Testis (tissue), 3 donors: ENCODE results near the gene NDRG3. TPM values are rescaled to one million over a fixed set of nuclear protein-coding genes. Genes with fewer than 3 reads are reported as not detected.

Source experiments
- DNase-seq: peaks from one replicate; pipeline ENCODE4 v3.0.0-alpha.2; 2019
- H3K27ac ChIP-seq, 2 donors: fragments of 200-600 bp; sonication (generic); one replicate each; pipeline ENCODE4 v1.5.1; 2019
- H3K27me3 ChIP-seq: fragments of 200-600 bp; sonication (generic); one replicate; pipeline ENCODE4 v1.5.1; 2019
- H3K36me3 ChIP-seq: fragments of 200-600 bp; sonication (generic); one replicate; pipeline ENCODE4 v1.5.1; 2017; ENCODE audit warnings: low read depth; ENCODE audit errors: missing control alignments
- H3K4me1 ChIP-seq: fragments of 200-600 bp; sonication (generic); one replicate; pipeline ENCODE4 v1.5.1; 2019
- H3K4me3 ChIP-seq, 2 donors: fragments of 200-600 bp; sonication (generic); one replicate each; pipeline ENCODE4 v1.5.1; 2017 to 2019
- H3K9me3 ChIP-seq: fragments of 200-600 bp; sonication (generic); one replicate; pipeline ENCODE4 v1.5.1; 2017
- CTCF ChIP-seq, 3 experiments: fragments of 450-650 bp in 2 of 3; fragments of 200-600 bp in 1 of 3; sonication (generic) in 1 of 3; IDR thresholded peaks; one replicate each; pipeline ENCODE4 v1.5.1; 2016 to 2019; ENCODE audit warnings: antibody characterized with exemption in 3 of 3, mild to moderate bottlenecking in 2 of 3, moderate library complexity in 1 of 3
- POLR2A ChIP-seq: fragments of 450-650 bp; IDR thresholded peaks from one replicate; pipeline ENCODE4 v1.6.1; 2017; ENCODE audit warnings: antibody characterized with exemption, mild to moderate bottlenecking, moderate library complexity
- WGBS, 2 donors: methylation state at CpG; one replicate each; pipeline ENCODE4 v1.1.5; 2018; 5-methylcytosine and 5-hydroxymethylcytosine counted together
- intact Hi-C: fragments of 100-400 bp; cut with DNase I; formaldehyde crosslinking; loops from one replicate; pipeline ENCODE4 v1.15.1; 2023; ENCODE audit warnings: low total_unique reads
- polyA plus RNA-seq: library from polyadenylated mRNA; stranded (reverse); fragments of 350-450 nt; fragmentation: Illumina TruSeq; extraction: RNeasy Lipid Tissue Mini Kit (QIAGEN cat#74804); gene quantifications from one replicate; pipeline ENCODE4 v1.2.3, GENCODE V29; 2014; ENCODE audit warnings: low read depth, low replicate concordance; ENCODE audit not compliant: insufficient read depth
- total RNA-seq, 2 donors: library from RNA; depleted of rRNA; stranded (reverse); fragments of >200 nt; gene quantifications; one replicate each; pipeline ENCODE4 v1.2.3, GENCODE V29; 2016

The NDRG3 gene
- total and polyA plus RNA-seq, 3 donors from 2014 or later = 65.3 to 202 (median 70.7) TPM

- no peaks in the 10 kb centered on the region for H3K27me3 ChIP-seq
- no peak overlapping the region for H3K27ac ChIP-seq
- H3K4me1 ChIP-seq = no peaks in the 10 kb centered on the region
- H3K36me3 ChIP-seq = no peaks in the 10 kb centered on the region
- no peak overlapping the region for H3K4me3 ChIP-seq
- no peak for DNase-seq
- intact Hi-C loops = no loop called here
- WGBS, 2 donors = 83 to 90% methylated on average over 2 of the region's 2 CpGs
- TF ChIP-seq POLR2A (no peak), CTCF (IDR thresholded peaks at IDR 0.05) (no peak)
- no peaks in the 10 kb centered on the region for H3K9me3 ChIP-seq
These were observed 82.9 kb downstream of the NDRG3 start for GRCh38 chr20:36663031-36663430.

GRCh38 chr20:36658300-36658699 is 87.6 kb downstream of the NDRG3 start:
- TF ChIP-seq POLR2A = no peak
- no peak for TF ChIP-seq CTCF (IDR thresholded peaks at IDR 0.05)
- intact Hi-C loops = no loop called here
- DNase-seq = no peak
- Histone ChIP-seq H3K4me3 (no peak overlapping the region), H3K36me3 (no peaks in the 10 kb centered on the region), H3K27ac (no peak overlapping the region), H3K4me1 (no peaks in the 10 kb centered on the region), H3K27me3 (no peaks in the 10 kb centered on the region), H3K9me3 (no peaks in the 10 kb centered on the region)
- 86 to 91% methylated on average over 3 of the region's 3 CpGs for WGBS, 2 donors

GRCh38 chr20:36656733-36657132 is 89.2 kb downstream of the NDRG3 start:
- Histone ChIP-seq H3K27me3 (no peaks in the 10 kb centered on the region), H3K36me3 (no peaks in the 10 kb centered on the region)
- 54 to 70% methylated on average over 4 of the region's 4 CpGs for WGBS, 2 donors

GRCh38 chr20:36655004-36655403 is 90.9 kb downstream of the NDRG3 start:
- intact Hi-C loops = no loop called here
- no peaks in the 10 kb centered on the region for H3K9me3 ChIP-seq
- H3K4me3 ChIP-seq = no peak overlapping the region
- no peaks in the 10 kb centered on the region for H3K36me3 ChIP-seq
- no peak overlapping the region for H3K27ac ChIP-seq
- DNase-seq = no peak
- no peaks in the 10 kb centered on the region for H3K4me1 ChIP-seq
- no peaks in the 10 kb centered on the region for H3K27me3 ChIP-seq
- TF ChIP-seq CTCF (IDR thresholded peaks at IDR 0.05) (no peak), POLR2A (no peak)
- 96 to 98% methylated on average over 3 of the region's 3 CpGs for WGBS, 2 donors

More at GRCh38 chr20:36656733-36657132, 89.2 kb downstream of the NDRG3 start:
- no peaks in the 10 kb centered on the region for H3K4me1 ChIP-seq
- H3K4me3 ChIP-seq = no peak overlapping the region
- no peak for DNase-seq
- TF ChIP-seq POLR2A (no peak), CTCF (IDR thresholded peaks at IDR 0.05) (no peak)
- intact Hi-C loops = no loop called here
- no peaks in the 10 kb centered on the region for H3K9me3 ChIP-seq
- H3K27ac ChIP-seq = no peak overlapping the region

GRCh38 chr20:36654506-36654905 is 91.4 kb downstream of the NDRG3 start:
- no peak overlapping the region for H3K4me3 ChIP-seq
- H3K27me3 ChIP-seq = no peaks in the 10 kb centered on the region
- no peaks in the 10 kb centered on the region for H3K4me1 ChIP-seq
- intact Hi-C loops = no loop called here
- TF ChIP-seq CTCF (IDR thresholded peaks at IDR 0.05) (no peak), POLR2A (no peak)
- no peaks in the 10 kb centered on the region for H3K36me3 ChIP-seq
- H3K27ac ChIP-seq = no peak overlapping the region
- 91 to 98% methylated on average over 7 to 8 of the region's 8 CpGs for WGBS, 2 donors
- no peak for DNase-seq
- no peaks in the 10 kb centered on the region for H3K9me3 ChIP-seq
